Esophagus muscularis mucosa (tissue), 4 donors: ENCODE results near the gene SLC43A1.

Source experiments
- EP300 ChIP-seq: sonication (generic); formaldehyde crosslinking; IDR thresholded peaks from one replicate; pipeline ENCODE4 v1.6.1; 2017; ENCODE audit warnings: antibody characterized with exemption
- POLR2A ChIP-seq: fragments of 450-650 bp; IDR thresholded peaks from one replicate; pipeline ENCODE4 v1.6.1; 2017; ENCODE audit warnings: antibody characterized with exemption, moderate library complexity, mild to moderate bottlenecking, low read depth
- POLR2AphosphoS5 ChIP-seq, 2 donors: sonication (generic); formaldehyde crosslinking; IDR thresholded peaks; one replicate each; pipeline ENCODE4 v1.6.1; 2017; ENCODE audit warnings: antibody characterized with exemption in 2 of 2
- TF ChIP-seq, protein P1 (sequence below), 3 experiments: fragments of 200-600 bp in 2 of 3; fragments of 450-650 bp in 1 of 3; sonication (generic) in 2 of 3; IDR thresholded peaks; one replicate each; pipeline ENCODE4 v1.5.1; 2017 to 2019; ENCODE audit warnings: antibody characterized with exemption in 3 of 3, mild to moderate bottlenecking in 2 of 3, moderate library complexity in 1 of 3

DNA sequence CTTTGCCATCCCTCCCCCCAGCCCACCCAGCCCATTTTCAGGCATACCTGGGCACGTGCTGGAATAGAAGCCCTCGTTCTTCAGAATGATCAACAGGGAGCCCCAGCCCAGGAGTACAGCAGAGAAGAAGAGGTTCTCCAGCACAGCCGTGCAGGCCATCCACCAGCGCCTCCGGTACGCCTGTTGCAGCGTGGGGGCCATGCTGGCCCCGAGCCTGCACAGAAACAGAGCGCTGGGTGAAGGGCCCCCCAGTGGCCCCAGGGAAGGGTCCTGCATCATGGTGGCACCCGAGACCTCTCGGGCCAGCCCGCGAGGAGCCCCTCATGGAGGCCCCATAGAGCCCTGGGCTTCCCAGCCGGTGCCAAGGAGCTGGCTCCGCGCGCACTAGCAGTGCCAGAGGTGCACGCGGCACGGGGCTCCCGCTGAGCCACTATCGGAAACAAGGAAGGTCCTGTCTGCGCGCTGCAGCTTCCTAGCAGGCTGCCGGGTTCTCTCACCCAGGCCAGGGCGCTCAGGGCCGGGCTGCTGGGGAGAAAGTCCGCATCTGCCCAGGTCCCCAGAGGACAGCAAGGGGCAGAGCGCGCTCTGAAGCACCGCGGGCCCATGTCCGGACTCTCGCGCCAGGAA, 1.5 kb downstream of the SLC43A1 start:
- TF ChIP-seq, protein P1, sequence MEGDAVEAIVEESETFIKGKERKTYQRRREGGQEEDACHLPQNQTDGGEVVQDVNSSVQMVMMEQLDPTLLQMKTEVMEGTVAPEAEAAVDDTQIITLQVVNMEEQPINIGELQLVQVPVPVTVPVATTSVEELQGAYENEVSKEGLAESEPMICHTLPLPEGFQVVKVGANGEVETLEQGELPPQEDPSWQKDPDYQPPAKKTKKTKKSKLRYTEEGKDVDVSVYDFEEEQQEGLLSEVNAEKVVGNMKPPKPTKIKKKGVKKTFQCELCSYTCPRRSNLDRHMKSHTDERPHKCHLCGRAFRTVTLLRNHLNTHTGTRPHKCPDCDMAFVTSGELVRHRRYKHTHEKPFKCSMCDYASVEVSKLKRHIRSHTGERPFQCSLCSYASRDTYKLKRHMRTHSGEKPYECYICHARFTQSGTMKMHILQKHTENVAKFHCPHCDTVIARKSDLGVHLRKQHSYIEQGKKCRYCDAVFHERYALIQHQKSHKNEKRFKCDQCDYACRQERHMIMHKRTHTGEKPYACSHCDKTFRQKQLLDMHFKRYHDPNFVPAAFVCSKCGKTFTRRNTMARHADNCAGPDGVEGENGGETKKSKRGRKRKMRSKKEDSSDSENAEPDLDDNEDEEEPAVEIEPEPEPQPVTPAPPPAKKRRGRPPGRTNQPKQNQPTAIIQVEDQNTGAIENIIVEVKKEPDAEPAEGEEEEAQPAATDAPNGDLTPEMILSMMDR (IDR thresholded peaks at IDR 0.05): no peak
- TF ChIP-seq EP300: no peak
- TF ChIP-seq POLR2AphosphoS5 (IDR thresholded peaks at IDR 0.05): no peak
- TF ChIP-seq POLR2A: no peak
